Measurements from ENCODE around the gene ATG9B. TPM values are rescaled to one million over a fixed set of nuclear protein-coding genes. Genes with fewer than 3 reads are reported as not detected.

Gene ATG9B
- total and polyA plus RNA-seq, 9 of the 15 experiments (the other 6 are each of a cell fraction or from before 2014, with no cell fraction given), result 0.29 to 8.0 (median 2.1) TPM

DNA sequence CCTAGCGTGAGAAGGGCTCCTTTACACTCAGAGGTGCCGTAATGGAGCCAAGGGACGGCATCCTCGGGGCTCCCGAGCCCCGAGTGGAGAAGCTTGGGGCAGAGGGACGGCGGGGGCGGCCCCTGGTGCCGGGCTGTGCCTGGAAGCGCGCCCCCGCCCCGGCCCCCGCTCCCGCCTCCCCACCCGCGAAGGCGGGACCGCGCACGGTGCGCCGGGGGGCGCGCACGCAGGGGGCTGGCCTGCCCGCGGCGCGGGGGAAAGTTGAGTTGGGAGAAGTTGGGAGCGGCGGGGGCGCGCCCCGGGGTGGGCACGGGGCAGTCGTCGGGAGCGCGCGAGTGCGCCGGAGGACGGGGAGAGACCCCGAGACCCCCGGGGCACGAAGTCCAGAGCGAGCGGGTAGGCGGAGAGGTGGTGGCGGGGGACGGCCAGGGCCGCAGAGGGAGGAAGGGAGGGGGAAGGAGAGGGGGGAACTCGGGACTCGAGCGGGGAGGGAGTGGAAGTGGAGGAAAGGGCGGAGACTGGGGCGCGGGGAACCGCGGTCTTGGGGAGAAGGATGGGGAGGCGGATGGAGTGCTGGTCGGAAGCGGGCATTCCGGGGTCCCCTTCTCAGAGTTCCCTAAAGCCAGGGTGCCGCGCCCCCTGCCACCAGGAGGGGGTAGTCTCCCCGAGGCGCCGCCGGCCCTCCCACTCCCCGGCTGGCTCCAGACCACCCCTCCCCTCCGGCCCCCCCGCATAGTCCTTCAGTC lies 35.2 kb upstream of the ATG9B start, which contains the start of gene SLC4A2 (continued):
- TF ChIP-seq, protein P1, sequence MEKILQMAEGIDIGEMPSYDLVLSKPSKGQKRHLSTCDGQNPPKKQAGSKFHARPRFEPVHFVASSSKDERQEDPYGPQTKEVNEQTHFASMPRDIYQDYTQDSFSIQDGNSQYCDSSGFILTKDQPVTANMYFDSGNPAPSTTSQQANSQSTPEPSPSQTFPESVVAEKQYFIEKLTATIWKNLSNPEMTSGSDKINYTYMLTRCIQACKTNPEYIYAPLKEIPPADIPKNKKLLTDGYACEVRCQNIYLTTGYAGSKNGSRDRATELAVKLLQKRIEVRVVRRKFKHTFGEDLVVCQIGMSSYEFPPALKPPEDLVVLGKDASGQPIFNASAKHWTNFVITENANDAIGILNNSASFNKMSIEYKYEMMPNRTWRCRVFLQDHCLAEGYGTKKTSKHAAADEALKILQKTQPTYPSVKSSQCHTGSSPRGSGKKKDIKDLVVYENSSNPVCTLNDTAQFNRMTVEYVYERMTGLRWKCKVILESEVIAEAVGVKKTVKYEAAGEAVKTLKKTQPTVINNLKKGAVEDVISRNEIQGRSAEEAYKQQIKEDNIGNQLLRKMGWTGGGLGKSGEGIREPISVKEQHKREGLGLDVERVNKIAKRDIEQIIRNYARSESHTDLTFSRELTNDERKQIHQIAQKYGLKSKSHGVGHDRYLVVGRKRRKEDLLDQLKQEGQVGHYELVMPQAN (IDR thresholded peaks at IDR 0.05; ENCODE audit: borderline replicate concordance), result peak; percentile 46; the same call in 1 of the 2 replicates
- TF ChIP-seq ZNF764 (CRISPR knock-in tag; IDR thresholded peaks at IDR 0.05; ENCODE audit: low read depth) (peak; percentile 100), CC2D1A (IDR thresholded peaks at IDR 0.05) (peak; percentile 49), SNIP1 (IDR thresholded peaks at IDR 0.05; ENCODE audit: low read depth) (no peak), ELF4 (CRISPR knock-in tag; IDR thresholded peaks at IDR 0.05) (0 out of 2 replicates have a peak, but pooled peaks have one; percentile 4), CXXC5 (CRISPR knock-in tag; IDR thresholded peaks at IDR 0.05) (peak; percentile 75), TBL1XR1 (IDR thresholded peaks at IDR 0.05; ENCODE audit: low read length in 2 of 2) (0 out of 4 replicates have a peak, but pooled peaks of 1 of the 2 experiments have one; percentile 9), HDAC1 (IDR thresholded peaks at IDR 0.05) (peak in 1 of 2 experiments; percentile 81; a peak in 2 of 4 replicates), ARID2 (IDR thresholded peaks at IDR 0.05) (0 out of 2 replicates have a peak, but pooled peaks have one; percentile 5), KDM4B (IDR thresholded peaks at IDR 0.05; ENCODE audit: borderline replicate concordance in 2 of 2, low read depth in 1 of 2) (peak in 1 of 2 experiments; percentile 70; a peak in 1 of 4 replicates), SLC30A9 (CRISPR knock-in tag; IDR thresholded peaks at IDR 0.05) (no peak), NCOA4 (IDR thresholded peaks at IDR 0.05; ENCODE audit: partially characterized antibody) (no peak), ZNF197 (CRISPR knock-in tag; IDR thresholded peaks at IDR 0.05; ENCODE audit: low read depth) (peak; percentile 99), SREBF1 (IDR thresholded peaks at IDR 0.05; ENCODE audit: borderline replicate concordance, low read depth, low read length) (0 out of 2 replicates have a peak, but pooled peaks have one; percentile 10), SP1 (CRISPR knock-in tag; IDR thresholded peaks at IDR 0.05) (peak; percentile 46), BCOR (IDR thresholded peaks at IDR 0.05) (peak; percentile 42; the same call in 1 of the 2 replicates), ZNF584 (CRISPR knock-in tag; IDR thresholded peaks at IDR 0.05; ENCODE audit: low read depth) (peak; percentile 98), KAT7 (CRISPR knock-in tag; IDR thresholded peaks at IDR 0.05; ENCODE audit: borderline replicate concordance) (peak; percentile 16; the same call in 1 of the 2 replicates), ZNF263 (CRISPR knock-in tag; IDR thresholded peaks at IDR 0.05; ENCODE audit: borderline replicate concordance) (peak; percentile 51; the same call in 1 of the 2 replicates), RBM17 (IDR thresholded peaks at IDR 0.05; ENCODE audit: borderline replicate concordance, low read depth, low read length) (no peak)
- TF ChIP-seq, protein P2, sequence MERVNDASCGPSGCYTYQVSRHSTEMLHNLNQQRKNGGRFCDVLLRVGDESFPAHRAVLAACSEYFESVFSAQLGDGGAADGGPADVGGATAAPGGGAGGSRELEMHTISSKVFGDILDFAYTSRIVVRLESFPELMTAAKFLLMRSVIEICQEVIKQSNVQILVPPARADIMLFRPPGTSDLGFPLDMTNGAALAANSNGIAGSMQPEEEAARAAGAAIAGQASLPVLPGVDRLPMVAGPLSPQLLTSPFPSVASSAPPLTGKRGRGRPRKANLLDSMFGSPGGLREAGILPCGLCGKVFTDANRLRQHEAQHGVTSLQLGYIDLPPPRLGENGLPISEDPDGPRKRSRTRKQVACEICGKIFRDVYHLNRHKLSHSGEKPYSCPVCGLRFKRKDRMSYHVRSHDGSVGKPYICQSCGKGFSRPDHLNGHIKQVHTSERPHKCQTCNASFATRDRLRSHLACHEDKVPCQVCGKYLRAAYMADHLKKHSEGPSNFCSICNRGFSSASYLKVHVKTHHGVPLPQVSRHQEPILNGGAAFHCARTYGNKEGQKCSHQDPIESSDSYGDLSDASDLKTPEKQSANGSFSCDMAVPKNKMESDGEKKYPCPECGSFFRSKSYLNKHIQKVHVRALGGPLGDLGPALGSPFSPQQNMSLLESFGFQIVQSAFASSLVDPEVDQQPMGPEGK (CRISPR knock-in tag; IDR thresholded peaks at IDR 0.05; ENCODE audit: borderline replicate concordance), result no peak
- TF ChIP-seq, protein P3, sequence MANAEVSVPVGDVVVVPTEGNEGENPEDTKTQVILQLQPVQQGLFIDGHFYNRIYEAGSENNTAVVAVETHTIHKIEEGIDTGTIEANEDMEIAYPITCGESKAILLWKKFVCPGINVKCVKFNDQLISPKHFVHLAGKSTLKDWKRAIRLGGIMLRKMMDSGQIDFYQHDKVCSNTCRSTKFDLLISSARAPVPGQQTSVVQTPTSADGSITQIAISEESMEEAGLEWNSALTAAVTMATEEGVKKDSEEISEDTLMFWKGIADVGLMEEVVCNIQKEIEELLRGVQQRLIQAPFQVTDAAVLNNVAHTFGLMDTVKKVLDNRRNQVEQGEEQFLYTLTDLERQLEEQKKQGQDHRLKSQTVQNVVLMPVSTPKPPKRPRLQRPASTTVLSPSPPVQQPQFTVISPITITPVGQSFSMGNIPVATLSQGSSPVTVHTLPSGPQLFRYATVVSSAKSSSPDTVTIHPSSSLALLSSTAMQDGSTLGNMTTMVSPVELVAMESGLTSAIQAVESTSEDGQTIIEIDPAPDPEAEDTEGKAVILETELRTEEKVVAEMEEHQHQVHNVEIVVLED (CRISPR knock-in tag; IDR thresholded peaks at IDR 0.05), result peak; percentile 96
